ENCODE measurements around the gene PWWP2B.

The PWWP2B gene

DNA sequence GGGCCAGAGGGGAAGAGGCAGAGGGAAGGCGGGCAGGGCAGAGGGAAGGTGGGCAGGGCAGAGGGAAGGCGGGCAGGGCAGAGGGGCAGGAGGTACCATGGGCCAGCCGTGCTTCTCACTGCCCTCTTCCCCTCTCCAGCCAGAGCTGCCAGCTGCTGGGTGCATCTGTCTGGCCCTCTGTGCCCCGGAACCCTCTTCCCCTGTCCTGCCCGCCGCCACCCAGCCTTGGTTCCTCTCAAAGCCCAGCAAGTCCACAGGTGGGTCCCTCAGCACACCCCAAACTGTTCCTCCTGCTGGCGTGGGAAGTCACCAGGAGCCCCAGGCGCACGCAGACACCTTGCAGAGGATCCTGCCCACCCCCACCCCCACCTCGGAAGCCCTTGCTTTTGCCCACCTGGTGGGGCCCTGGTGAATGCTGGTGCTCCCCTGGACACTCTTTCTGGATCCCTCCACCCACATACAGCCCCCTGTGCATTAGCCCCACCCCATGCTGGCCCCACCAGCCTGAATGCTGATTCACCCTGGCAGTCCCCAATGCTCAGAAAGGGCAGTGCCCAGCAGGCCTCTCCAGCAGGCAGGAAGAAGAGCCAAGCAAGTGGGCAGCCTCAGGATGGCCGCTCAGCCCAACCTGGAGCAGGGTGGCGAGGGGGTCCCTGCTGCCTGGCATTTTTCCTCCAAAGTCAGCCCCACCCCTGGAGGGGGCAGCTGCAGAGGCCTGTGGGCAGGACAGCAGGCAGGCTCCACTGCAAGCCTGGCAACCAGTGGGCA, 1.9 kb upstream of the PWWP2B start:
- DNase-seq (ENCODE audit: low read depth): no peak

DNA sequence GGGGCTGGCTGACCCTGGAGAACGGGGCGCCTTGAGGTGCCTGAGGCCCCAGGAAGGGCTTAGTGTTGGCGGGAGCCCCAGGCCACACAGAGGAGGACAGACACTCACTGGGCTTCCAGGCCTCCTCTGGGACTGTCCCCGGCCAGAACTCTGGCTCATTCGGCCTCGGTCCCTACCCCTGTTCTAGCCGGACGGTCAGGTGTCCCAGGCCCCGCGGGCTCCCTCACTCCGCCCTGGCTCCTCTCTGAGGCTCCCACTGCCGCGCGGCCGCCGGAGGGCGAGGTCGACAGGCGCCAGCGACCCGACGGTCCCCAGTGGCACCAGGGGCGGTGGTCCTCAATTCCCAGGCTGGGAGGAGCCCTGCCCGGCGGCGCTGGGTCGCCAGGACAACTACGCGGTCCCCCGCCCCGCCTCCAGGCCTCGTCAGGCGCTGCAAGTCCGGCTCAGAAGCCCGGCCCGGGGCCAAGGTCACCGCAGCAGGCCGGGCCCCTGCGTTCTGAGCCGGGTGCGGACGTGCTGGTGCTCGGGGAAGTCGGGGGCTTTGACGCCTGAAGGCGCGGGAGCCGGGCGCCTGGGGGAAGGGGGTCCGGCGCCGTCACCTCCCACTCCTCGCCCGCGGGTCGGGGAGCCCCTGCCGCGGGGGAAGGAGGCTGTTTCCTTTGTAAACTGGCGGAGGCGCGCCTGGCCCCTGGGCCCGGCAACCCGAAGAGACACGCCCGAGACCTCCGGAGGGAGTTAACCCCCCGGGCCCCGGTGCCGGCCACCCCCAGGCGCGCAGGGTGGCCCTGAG, 1.1 kb upstream of the PWWP2B start:
- DNase-seq (ENCODE audit: low read depth): no peak

DNA sequence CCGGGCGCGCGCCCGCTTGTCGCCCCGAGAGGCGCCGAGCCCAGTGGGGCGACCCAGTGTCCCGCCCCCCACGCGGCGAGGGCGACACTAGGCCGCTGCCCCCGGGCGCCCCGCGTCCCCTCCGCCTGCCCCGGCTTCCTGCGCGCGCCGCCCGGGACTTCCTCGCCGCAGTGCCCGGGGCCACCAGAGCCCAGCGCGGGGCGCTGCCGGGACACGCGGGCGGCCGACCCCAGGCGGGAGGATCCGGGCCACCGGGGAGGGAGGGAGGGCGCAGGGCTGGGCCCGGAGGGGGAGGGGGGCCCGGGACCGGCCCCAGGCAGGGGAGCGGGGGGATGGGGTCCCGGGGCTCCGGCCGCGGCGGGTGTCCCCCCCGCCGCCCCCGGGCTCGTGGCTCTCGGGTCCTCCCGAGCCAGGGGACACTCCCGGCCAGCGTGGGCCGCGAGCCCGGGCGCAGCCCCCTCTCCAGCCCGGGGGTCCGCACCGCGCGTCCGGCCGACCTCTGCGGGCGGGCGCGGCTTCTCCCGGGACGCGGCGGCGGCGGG, 435 bp upstream of the PWWP2B start:
- no peak for DNase-seq (ENCODE audit: low read depth)

DNA sequence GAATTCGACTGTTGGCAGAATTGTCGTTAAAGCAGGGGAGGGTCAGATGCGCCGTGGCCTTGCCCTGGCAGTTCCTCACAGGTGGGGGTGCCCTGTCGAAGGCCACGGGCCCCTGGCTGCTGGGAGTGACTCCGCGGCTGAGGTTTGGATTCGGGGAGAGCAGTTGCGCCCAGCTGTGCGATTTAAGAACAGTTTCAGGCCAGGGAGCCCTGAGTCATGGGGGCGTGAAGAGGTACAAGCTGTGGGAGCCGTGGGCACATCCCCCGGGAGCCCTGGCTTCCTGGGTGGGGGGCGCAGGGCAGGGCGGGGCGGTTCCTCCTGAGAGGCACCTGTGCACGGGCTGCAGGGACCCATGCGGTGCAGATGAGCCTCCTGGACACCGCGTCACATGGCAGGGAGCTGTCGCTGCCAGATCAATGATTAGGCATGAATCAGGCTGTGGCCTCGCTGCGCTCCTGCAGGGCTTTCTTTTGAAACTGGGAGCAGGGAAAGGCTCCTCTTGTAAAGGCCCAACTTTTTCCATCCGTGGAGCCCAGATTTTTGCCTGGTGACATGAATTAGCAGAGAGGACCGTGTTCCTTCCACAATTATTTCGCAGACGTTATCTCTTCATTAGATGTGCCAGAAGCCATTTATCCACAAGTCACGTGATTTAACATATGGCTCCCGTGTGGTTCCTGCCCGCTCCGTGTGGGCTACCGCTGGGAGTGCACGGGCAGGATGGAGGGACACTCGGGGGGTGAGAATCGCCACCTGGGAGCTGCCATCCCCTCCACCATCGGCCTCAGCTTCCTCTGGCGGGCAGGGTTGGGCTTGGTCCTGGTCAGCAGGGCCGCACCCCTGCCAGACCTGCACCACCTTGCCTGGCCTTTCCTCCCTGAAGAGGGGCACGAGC, 918 bp downstream of the PWWP2B start:
- DNase-seq (ENCODE audit: low read depth): no peak

DNA sequence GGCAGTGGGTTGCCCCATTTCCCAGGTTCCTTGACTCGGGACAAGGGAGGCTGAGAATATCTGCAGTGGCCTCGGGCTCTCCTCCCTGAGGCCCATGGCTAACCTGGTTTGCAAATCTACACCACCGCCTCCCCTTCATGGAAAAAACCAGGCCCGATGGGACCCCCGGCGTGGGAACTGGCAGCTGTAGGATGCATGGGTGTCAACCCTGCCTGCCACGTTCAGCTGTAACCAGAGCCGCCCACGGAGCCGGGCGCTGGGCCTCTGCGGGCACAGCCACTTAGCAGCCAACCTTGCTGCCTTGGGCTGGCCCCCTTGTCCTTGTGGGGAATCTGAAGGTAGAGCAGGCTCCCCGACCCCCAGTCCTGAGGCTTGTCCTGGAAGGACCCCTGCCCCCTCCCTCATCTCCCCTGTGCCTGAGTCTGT, 1.6 kb downstream of the PWWP2B start:
- DNase-seq (ENCODE audit: low read depth): no peak

DNA sequence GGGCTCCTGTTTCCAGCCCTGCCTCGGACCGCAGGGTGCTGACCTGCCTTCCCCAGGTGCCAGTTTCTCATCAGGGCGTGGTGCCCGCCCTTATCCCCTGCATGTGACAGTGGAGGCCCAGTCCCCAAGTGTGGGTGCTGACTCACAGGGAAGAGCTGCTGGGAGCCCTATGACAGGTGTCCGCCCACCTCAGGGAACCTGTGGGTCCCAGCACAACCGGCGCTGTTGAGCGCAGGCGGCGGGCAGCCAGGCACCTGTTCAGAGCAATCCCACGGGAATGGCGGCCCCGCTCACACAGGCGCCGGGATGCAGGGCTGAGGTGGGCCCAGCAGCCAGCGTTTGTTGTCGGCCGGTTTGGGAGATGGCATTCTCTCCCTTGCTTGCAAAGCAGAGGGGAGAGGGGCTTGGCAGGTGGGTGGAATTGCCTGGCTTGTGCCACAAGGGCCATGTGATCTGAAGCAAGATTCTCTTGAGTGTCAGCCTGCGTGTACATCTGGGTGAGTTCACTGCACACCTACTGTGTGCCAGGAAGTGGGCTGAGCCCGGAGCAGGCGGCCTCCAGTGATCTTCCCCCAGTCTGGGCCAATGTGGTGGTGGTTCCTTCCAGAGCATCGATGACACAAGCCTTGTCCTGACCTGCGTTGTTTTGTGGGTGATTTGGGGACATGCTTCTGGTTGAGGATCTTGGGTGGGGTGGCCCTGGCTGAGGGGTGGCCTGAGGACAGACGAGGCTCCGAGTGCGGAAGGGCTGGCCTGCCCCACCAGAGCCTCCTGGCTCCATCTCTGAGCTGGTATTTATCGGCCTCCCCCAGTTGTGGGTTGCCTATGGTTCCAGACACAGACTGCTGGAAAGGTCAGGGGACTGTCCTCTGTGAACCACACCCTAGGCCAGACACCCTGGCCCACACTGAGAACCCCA, 2.4 kb downstream of the PWWP2B start:
- no peak for DNase-seq (ENCODE audit: low read depth)

DNA sequence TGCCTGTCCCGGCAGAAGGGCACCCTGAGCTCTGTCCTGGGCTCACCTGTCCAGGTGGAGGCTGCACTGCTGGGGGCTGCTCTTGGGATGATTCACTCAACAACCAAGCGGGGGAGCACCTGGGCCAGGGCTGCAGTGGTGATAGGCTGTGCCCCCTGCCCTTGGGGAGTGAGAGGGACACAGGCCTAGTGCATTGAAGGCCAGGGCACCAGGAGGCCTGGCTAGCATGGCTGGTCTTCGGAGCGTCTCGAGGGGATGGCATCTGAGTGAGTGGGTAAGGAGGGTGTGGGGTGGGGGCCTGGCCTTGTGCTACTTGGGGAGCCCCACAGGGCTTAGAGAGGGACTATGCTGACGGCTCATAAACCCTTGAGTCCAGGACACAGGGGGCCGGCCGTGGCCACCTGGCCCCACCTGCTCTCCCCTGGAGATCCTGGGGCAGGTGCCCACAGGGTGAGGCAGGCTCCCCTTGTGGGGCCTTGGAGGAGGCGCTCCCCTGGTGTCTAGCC, 3.1 kb downstream of the PWWP2B start:
- DNase-seq (ENCODE audit: low read depth): no peak

DNA sequence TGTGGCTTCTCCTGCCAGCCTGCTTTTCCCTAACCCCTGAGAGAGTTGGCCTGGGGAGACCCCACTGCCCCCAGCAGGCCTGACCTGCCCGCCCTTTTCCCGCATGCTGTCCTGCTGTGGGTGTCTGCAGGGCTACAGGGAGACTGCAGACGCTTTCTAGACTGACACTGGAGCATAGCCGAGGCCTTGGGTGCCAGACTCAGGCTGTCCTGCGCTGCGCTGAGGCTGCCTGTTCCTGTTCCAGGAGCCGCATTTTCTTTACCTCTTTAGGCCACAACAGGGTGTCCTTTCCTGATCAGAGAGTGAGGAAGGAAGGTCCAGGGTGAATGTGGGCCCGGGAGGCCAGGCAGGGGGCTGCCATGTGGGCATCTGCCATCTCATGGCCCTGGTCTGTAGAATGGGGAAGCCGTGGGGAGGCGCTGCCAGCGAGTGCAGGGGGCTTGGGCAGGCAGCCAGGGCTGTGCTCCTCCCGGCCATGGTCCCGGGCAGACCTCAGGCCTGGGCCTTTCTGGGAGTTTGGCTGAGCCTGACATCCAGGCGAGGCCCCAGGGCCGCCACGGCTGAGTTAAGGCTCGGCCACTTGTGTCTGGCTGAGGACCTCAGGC, 3.6 kb downstream of the PWWP2B start:
- DNase-seq (ENCODE audit: low read depth): no peak

DNA sequence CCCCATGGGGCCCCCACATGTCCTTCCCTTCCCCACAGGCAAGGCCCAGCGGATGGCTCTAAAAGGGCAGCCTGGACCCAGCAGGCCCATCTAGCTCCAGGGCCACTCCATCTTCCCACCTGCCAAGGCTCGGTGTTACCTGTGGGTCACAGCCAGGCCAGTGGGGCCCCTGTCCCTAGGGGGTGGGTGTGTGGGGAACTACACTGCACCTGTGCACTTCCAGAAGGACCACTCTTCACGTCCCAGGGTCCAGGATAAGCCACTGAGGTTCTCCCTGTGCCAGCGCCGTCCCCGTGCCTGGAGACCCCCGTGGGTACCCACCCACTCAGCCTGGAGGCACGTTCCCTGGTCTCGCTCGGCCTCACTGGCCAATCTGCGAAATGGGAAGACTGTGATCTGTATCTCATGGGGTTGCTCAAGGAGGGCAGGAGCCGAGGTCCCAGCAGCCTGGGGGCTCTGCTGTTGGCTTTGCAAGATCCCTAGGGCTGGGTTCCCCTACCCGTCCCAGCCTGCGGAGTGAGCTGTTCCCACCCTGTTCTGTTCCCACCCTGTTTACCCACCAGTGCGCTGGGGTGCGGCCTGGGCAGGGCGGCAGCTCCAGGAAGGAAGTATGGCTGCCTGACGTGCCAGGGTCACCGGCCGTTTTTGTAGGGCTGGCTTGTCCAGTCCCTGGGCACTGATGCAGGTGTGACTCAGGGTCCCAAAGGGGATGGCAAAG, 4.6 kb downstream of the PWWP2B start:
- DNase-seq (ENCODE audit: low read depth): no peak

DNA sequence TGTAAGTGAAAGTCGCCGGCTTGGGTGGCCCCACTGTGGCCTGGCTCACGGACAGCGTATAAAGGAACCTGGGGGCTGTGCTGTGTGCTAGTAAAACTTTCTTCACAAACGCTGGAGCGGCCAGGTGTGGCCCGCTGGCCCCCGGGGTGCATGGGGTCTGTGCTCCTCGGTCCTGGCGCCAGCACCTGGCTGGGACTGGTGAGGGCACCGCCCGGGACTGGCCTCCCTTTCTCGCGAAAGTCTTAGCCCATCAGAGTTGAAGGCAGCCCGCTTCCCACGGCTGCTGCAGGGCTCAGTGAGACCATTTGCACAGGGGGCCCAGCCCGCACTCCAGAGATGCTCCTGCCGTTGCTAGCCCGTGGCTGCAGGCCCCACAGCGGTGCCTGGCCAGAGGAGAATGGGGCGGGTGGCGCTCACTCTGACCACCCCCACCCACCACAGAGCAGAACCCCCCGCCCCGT, 5.8 kb downstream of the PWWP2B start:
- no peak for DNase-seq (ENCODE audit: low read depth)

DNA sequence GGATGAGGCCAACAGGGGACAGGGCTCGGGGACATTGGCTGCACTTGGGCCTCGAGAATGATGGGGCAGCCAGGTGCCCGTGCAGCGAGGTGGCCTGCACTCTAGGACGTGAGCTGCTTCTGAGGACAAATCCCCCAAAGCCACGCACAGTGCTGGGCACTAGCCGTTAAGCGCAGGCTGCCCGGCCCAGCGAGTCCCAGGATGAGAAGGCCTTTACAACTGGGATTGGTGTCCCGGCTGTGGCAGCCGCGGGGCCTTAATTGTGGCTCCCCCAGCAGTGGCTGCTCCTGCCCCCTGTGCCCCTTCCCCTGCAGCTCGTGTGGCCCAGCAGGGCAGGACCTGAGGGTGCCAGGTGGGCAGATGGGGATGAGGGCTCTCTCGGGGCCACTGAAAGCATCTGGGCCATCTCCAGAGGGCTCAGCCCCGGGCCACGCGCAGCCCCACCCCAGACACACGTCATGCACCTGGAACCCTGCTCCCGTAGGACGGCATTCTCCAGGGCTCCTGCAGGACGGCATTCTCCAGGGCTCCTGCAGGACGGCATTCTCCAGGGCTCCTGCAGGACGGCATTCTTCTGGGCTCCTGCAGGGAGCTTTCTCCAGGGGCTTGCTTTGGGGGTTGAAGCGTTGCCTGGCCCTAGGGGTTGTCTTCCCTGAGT, 6.6 kb downstream of the PWWP2B start:
- no peak for DNase-seq (ENCODE audit: low read depth)

DNA sequence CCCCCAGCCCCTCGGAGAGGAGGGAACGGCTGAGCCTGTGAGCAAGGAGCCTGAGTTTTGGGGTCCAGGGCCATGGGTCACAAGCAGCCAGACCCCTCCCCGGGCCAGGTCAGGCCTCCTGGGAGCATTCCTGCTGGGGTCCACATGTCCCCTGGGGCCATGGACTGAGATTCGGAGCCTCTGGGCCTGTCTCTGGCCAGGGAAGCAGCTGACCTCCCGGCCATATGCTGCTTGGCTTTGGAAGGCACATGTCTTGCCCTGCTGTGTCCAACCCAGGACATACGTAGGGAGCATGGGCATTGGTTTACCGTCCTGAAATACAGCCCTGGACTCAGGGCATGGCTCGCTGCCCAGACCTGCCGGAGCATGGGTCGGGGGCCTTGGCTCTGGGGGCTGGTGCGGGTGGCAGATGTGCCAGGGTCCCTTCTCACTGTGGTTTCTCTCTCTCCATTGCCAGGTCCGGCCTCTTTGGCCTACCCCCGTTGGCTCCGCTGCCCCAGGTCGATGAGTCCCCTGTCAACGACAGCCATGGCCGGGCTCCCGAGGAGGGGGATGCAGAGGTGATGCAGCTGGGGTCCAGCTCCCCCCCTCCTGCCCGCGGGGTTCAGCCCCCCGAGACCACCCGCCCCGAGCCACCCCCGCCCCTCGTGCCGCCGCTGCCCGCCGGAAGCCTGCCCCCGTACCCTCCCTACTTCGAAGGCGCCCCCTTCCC, 7.3 kb downstream of the PWWP2B start:
- no peak for DNase-seq (ENCODE audit: low read depth)

DNA sequence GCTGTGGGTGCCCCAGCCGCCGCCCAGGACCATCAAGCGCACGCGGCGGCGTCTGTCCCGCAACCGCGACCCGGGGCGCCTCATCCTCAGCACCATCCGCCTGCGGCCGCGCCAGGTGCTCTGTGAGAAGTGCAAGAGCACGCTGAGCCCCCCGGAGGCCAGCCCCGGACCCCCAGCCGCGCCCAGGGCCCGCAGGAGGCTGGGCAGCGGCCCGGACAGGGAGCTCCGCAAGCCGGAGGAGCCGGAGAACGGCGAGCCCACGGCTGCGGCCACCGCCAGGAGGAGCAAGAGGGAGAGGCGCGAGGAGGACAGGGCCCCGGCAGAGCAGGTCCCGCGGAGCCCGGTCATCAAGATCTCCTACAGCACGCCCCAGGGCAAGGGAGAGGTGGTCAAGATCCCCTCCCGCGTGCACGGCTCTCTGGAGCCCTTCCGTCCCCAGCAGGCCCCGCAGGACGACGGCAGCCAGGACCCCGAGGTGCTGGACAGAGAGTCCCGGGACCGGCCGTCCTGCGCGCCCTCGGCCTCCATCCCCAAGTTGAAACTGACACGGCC, 8.0 kb downstream of the PWWP2B start:
- DNase-seq (ENCODE audit: low read depth): no peak

DNA sequence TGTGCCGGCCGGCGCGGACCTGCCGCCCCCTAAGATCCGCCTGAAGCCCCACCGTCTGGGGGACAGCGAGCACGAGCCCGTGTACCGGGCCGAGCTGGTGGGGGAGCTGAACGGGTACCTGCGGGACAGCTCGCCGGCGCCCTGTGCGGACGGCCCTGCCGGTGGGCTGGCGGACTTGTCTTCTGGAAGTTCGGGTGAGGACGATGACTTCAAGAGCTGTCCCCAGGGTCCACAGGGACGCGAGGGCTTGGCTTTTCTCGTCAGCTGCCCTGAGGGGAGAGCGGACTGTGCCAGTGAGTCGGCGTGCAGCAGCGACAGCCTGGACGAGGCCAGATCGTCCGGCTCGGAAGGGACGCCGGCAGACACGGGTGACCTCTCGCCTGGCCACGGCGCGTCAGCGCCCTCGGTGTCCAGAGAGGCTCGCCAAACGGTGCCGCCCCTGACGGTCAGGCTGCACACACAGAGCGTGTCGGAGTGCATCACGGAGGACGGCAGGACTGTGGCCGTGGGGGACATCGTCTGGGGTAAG, 8.5 kb downstream of the PWWP2B start:
- no peak for DNase-seq (ENCODE audit: low read depth)

DNA sequence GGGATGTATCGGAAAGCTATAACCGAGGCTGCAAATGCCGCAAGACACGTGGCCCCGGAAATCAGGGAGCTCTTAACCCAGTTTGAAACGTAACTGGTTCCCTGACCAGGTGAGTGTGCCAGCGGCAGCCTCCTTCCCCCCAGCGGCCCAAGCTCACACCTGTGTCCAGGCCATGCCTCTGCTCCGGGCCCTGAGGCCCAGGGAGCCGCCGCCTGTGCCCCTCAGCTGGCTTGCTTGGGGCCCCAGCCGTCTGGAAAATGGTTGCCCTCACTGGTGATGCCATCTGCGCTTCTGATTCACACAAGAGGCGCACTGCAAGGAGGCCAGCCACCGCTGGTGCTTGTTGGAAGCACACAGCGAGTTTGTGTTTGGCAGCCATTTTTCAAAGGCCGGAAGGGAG, 9.2 kb downstream of the PWWP2B start:
- DNase-seq (ENCODE audit: low read depth): no peak

DNA sequence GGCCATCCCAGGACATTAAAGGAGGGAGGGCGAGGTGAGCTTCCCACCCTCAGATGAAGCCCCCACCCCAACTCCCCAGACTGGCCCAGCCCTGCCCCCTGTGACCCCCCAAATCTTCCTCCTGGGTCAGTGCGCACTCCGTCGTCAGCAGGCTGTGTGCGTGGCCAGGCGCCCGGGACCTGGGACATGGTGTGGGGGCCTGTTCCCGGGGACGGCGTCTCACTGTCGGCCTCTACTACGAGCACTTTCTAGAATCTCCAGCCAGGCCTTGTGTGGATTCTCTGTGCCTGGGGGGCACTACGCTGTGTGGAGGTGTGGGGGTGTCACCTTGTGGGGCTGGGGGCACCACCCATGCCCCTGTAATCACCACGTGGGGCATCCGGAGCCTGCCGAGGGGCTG, 9.8 kb downstream of the PWWP2B start:
- no peak for DNase-seq (ENCODE audit: low read depth)

DNA sequence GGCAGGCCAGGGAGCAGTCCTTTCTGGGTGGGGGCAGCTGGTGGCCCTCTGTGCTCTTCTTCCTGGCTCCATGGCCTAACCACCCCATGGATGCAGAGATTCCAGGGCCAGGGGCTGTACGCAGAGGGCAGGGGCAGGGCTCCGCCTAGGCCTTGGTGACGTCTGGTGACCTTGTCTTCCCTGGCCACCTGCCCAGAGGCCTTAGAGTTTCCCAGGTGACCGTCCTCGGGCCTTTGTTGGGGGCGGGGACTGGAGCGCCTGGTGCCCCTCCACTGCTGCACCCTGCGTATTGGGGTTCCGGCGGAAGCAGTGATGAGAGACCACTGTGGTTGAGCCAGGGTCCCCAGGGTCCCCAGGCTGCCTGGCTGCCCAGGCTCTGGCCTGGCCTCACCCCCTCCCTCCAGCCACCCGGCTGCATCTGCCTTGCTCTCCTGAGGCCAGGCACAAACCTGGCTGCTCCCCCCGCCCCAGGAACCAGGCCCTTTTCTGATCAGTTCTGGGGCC, 10.3 kb downstream of the PWWP2B start:
- DNase-seq (ENCODE audit: low read depth): no peak

DNA sequence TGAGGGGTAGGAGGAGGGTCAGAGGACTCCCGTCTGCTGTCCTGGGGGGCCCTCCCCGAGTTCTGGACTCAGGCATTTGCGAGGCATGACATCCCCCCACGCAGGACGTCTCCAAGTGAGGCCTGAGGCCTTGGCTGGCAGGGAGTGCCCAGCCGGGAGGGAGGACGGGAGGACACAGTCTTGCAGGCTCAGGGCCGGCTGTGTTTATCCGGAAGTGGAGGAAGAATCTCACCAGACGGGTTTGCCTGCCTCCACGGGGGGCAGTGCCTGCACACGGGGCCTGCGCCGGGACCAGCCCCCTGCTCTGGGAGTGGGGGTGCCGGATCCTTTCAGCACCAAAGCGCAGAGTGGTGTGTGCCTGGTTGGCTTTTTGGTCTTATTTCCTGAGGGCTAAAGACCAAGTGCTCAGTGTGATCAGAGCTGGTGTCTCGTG, 10.9 kb downstream of the PWWP2B start:
- DNase-seq (ENCODE audit: low read depth): no peak
